ENCODE data around the gene RALGDS. TPM values are rescaled to one million over a fixed set of nuclear protein-coding genes. Genes with fewer than 3 reads are reported as not detected.
"Not testable (repeated sequence)": the region's sequence is repeated elsewhere in the genome, so short reads cannot be mapped to it uniquely, and the experiment has no call there.

Gene RALGDS
- polyA plus RNA-seq, 4 donors, result 33.0 to 49.0 (median 35.7) TPM

DNA sequence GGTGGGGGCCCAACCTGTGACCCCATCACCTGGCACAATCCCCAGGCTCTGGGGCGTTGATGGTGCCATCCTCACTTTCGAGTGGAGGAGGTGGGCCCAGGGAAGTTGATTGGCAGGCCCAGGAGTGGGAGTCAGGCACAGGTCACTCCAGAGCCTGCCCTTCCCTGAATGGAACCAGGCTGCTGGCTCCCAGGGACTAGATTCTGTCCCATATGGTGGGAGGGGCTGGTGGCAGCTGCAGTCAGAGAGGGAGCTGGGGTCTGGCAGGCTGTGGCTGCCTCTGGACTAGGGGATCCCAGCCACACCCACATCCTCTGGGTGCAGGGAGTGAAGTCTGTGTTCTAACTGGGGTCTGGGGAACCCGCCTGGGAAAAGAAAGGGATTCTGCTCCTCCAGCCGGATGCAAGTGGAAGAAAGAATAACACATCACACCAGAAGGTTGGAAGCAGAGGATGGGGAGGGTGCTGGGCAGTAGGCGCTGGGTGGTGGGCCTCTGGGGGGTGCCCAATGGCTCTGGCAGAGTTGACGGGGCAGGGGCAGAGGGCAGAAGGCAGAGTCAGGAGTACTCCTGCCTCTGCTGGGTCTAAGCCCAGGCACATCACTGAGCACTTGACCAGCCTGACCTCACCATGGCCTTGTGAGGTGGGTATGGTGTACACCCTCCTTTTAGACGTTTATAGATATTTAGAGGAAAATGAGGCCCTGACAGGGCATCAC, 33.5 kb downstream of the RALGDS start:
- Histone ChIP-seq H3K36me3 (ENCODE audit: control insufficient read depth in 3 of 3, insufficient read depth in 2 of 3, low read depth in 1 of 3, low read length in 3 of 3) (peaks cover 0 to 23% (median 0%) of the 10 kb centered on the region in 3 donors), H3K4me3 (ENCODE audit: low read depth in 1 of 3, low read length in 3 of 3) (no peak overlapping the region), H3K27ac (ENCODE audit: low read depth in 1 of 3, low read length in 2 of 3) (no peak overlapping the region), H3K27me3 (ENCODE audit: control insufficient read depth in 3 of 3, insufficient read depth in 3 of 3, low read length in 3 of 3) (no peaks in the 10 kb centered on the region), H3K9me3 (ENCODE audit: control insufficient read depth in 2 of 2, insufficient read depth in 1 of 2, low read depth in 1 of 2, low read length in 1 of 2) (no peaks in the 10 kb centered on the region), H3K4me1 (ENCODE audit: control insufficient read depth in 3 of 3, insufficient read depth in 2 of 3, low read depth in 1 of 3, low read length in 2 of 3) (peaks cover 0 to 17% (median 0%) of the 10 kb centered on the region in 3 donors)
- DNase-seq (no peak), FAIRE-seq (no peak)
- 61 to 67% (median 64%) methylated on average over 7 of the region's 7 CpGs for WGBS, 3 donors

DNA sequence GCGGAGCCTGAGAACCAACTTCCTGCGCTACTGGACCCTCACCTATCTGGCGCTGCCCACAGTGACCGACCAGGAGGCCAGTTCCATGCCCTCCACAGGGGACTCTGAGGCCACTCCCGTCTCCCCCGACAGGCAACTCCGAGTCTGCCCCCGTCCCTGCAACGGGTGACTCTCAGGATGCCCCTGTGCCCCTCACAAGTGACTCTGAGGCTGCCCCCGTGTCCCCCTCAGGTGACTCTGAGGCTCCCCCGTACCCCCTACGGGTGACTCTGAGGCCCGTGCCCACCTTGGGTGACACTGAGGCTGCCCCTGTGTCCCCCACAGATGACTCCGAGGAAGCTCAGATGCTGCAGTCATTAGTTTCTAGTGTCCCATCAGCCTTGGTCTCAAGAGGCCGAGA, 34.1 kb downstream of the RALGDS start:
- Histone ChIP-seq H3K36me3 (ENCODE audit: control insufficient read depth in 3 of 3, insufficient read depth in 2 of 3, low read depth in 1 of 3, low read length in 3 of 3) (peaks cover 0 to 23% (median 0%) of the 10 kb centered on the region in 3 donors), H3K4me1 (ENCODE audit: control insufficient read depth in 3 of 3, insufficient read depth in 2 of 3, low read depth in 1 of 3, low read length in 2 of 3) (peaks cover 0 to 19% (median 0%) of the 10 kb centered on the region in 3 donors), H3K9me3 (ENCODE audit: control insufficient read depth in 2 of 2, insufficient read depth in 1 of 2, low read depth in 1 of 2, low read length in 1 of 2) (no peaks in the 10 kb centered on the region), H3K4me3 (ENCODE audit: low read depth in 1 of 3, low read length in 3 of 3) (no peak overlapping the region), H3K27me3 (ENCODE audit: control insufficient read depth in 3 of 3, insufficient read depth in 3 of 3, low read length in 3 of 3) (no peaks in the 10 kb centered on the region), H3K27ac (ENCODE audit: low read depth in 1 of 3, low read length in 2 of 3) (no peak overlapping the region)
- DNase-seq (no peak), FAIRE-seq (no peak)
- WGBS, 3 donors, result 72 to 81% (median 80%) methylated on average over 12 to 15 of the region's 15 CpGs

DNA sequence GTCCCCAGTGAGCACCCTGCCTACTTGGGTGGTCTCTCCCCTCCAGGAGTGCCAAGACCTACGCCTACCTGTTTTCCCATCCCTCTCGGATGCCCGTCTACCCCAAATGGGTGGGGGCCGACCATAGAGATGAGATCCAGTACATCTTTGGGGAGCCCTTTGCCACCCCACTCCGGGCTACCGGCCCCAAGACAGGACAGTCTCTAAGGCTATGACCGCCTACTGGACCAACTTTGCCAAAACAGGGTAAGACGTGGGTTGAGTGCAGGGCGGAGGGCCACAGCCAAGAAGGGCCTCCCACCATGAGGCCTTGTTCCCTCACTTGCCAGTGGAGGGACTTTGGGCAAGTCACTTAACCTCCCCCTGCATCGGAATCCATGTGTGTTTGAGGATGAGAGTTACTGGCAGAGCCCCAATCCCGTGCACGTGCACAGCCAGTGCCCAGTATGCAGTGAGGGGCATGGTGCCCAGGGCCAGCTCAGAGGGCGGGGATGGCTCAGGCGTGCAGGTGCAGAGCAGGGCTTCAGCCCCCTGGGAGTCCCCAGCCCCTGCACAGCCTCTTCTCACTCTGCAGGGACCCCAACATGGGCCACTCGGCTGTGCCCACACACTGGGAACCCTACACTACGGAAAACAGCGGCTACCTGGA, 34.7 kb downstream of the RALGDS start:
- DNase-seq, result not testable (repeated sequence)

DNA sequence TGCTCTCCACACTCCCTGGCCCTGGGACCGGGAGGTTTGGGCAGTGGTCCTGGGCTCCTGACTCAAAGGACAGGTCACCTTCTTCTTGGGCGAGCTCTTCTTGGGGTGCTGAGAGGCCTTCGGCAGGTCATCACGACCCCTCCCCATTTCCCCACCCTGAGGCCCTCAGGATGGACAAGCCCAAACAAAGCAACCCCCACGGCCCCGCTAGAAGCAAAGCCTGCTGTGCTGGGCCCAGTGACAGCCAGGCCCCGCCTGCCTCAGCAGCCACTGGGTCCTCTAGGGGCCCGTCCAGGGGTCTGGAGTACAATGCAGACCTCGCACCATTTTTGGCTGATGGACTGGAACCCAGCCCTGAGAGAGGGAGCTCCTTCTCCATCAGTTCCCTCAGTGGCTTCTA, 37.4 kb downstream of the RALGDS start:
- H3K9me3 ChIP-seq (ENCODE audit: control insufficient read depth in 2 of 2, insufficient read depth in 1 of 2, low read depth in 1 of 2, low read length in 1 of 2); DNase-seq; H3K27ac ChIP-seq (ENCODE audit: low read depth in 1 of 3, low read length in 2 of 3); H3K27me3 ChIP-seq (ENCODE audit: control insufficient read depth in 3 of 3, insufficient read depth in 3 of 3, low read length in 3 of 3); H3K4me3 ChIP-seq (ENCODE audit: low read depth in 1 of 3, low read length in 3 of 3); FAIRE-seq: not testable (repeated sequence)
- WGBS, 3 donors, result 37 to 77% (median 55%) methylated on average over 4 to 9 of the region's 9 CpGs
- peaks cover 0 to 23% (median 0%) of the 10 kb centered on the region in 3 donors for H3K36me3 ChIP-seq (ENCODE audit: control insufficient read depth in 3 of 3, insufficient read depth in 2 of 3, low read depth in 1 of 3, low read length in 3 of 3)
- peaks cover 0 to 21% (median 2%) of the 10 kb centered on the region in 3 donors for H3K4me1 ChIP-seq (ENCODE audit: control insufficient read depth in 3 of 3, insufficient read depth in 2 of 3, low read depth in 1 of 3, low read length in 2 of 3)

More for the DNA sequence above, 34.7 kb downstream of the RALGDS start:
- not testable (repeated sequence) for FAIRE-seq; H3K9me3 ChIP-seq (ENCODE audit: control insufficient read depth in 2 of 2, insufficient read depth in 1 of 2, low read depth in 1 of 2, low read length in 1 of 2); H3K4me3 ChIP-seq (ENCODE audit: low read depth in 1 of 3, low read length in 3 of 3); H3K27me3 ChIP-seq (ENCODE audit: control insufficient read depth in 3 of 3, insufficient read depth in 3 of 3, low read length in 3 of 3); H3K27ac ChIP-seq (ENCODE audit: low read depth in 1 of 3, low read length in 2 of 3)
- peaks cover 0 to 20% (median 0%) of the 10 kb centered on the region in 3 donors for H3K4me1 ChIP-seq (ENCODE audit: control insufficient read depth in 3 of 3, insufficient read depth in 2 of 3, low read depth in 1 of 3, low read length in 2 of 3)
- 80 to 87% (median 83%) methylated on average over 10 to 17 of the region's 17 CpGs for WGBS, 3 donors
- H3K36me3 ChIP-seq (ENCODE audit: control insufficient read depth in 3 of 3, insufficient read depth in 2 of 3, low read depth in 1 of 3, low read length in 3 of 3), result peaks cover 0 to 23% (median 0%) of the 10 kb centered on the region in 3 donors

DNA sequence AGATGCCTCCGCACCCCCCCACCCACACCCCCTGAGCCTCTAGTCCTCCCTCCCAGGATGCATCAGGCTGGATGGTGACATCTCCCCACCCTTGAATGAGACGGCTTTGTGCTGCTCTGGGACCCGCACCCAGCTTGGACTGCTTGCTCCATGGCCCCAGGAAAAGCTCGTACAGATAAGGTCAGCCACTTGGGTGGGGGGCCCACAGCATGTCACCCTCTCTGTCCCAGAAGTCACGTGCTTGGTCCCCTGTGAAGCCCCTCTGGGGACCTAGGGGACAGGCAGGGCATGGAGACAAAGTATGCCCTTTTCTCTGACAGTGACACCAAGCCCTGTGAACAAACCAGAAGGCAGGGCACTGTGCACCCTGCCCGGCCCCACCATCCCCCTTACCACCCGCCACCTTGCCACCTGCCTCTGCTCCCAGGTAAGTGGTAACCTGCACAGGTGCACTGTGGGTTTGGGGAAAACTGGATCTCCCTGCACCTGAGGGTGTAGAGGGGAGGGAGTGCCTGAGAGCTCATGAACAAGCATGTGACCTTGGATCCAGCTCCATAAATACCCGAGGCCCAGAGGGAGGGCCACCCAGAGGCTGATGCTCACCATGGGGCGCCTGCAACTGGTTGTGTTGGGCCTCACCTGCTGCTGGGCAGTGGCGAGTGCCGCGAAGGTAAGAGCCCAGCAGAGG, 38.9 kb downstream of the RALGDS start:
- H3K36me3 ChIP-seq (ENCODE audit: control insufficient read depth in 3 of 3, insufficient read depth in 2 of 3, low read depth in 1 of 3, low read length in 3 of 3), result peaks cover 0 to 13% (median 0%) of the 10 kb centered on the region in 3 donors
- H3K4me3 ChIP-seq (ENCODE audit: low read depth in 1 of 3, low read length in 3 of 3), result peak overlapping the region in 1 of 3 donors; percentile 41
- H3K27ac ChIP-seq (ENCODE audit: low read depth in 1 of 3, low read length in 2 of 3), result peak overlapping the region; percentile 84 to 94 (median 91)
- peak in 1 of 2 donors; percentile 58 for DNase-seq
- not testable (repeated sequence) for H3K27me3 ChIP-seq (ENCODE audit: control insufficient read depth in 3 of 3, insufficient read depth in 3 of 3, low read length in 3 of 3); H3K9me3 ChIP-seq (ENCODE audit: control insufficient read depth in 2 of 2, insufficient read depth in 1 of 2, low read depth in 1 of 2, low read length in 1 of 2); FAIRE-seq
- H3K4me1 ChIP-seq (ENCODE audit: control insufficient read depth in 3 of 3, insufficient read depth in 2 of 3, low read depth in 1 of 3, low read length in 2 of 3), result peaks cover 0 to 29% (median 2%) of the 10 kb centered on the region in 3 donors
- WGBS, 3 donors, result 16 to 67% (median 22%) methylated on average over 5 to 10 of the region's 12 CpGs

DNA sequence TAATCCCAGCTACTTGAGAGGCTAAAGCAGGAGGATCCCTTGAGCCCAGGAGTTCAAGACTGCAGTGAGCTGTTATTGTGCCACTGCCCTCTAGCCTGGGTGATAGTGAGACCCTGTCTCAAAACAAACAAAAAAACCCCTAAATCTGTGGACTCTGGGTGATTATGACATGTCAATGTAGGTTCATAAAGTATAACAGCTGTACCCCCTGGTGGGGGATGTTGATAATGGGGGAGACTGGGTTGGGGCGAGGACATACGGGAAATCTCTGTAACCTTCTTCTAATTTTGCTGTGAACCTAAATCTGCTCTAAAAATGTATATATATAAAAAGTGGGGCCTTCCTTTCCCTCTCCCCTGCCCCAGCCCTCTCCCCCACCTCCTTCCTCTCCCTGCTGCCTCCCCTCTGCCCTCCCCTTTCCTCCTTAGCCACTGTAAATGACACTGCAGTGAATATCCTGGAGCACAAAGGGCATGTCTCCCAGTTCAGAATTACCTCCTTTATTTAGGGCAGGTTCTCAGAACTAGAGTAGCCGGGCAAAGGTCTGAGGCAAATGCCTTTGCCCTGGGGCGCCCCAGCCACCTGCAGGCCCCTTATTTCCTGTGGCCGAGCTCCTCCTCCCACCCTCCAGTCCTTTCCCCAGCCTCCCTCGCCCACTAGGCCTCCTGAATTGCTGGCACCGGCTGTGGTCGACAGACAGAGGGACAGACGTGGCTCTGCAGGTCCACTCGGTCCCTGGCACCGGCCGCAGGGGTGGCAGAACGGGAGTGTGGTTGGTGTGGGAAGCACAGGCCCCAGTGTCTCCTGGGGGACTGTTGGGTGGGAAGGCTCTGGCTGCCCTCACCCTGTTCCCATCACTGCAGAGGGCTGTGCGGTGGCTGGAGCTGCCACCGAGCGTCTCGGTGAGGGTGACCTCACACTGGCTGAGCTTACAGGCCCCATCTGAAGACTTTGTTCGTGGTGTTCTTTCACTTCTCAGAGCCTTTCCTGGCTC, 40.0 kb downstream of the RALGDS start:
- not testable (repeated sequence) for H3K27me3 ChIP-seq (ENCODE audit: control insufficient read depth in 3 of 3, insufficient read depth in 3 of 3, low read length in 3 of 3); FAIRE-seq; H3K9me3 ChIP-seq (ENCODE audit: control insufficient read depth in 2 of 2, insufficient read depth in 1 of 2, low read depth in 1 of 2, low read length in 1 of 2); H3K36me3 ChIP-seq (ENCODE audit: control insufficient read depth in 3 of 3, insufficient read depth in 2 of 3, low read depth in 1 of 3, low read length in 3 of 3)
- WGBS, 3 donors, result 12 to 43% (median 34%) methylated on average over 7 to 10 of the region's 18 CpGs
- peak overlapping the region; percentile 84 to 97 (median 91) for H3K27ac ChIP-seq (ENCODE audit: low read depth in 1 of 3, low read length in 2 of 3)
- DNase-seq, result peak; percentile 86 to 89
- H3K4me3 ChIP-seq (ENCODE audit: low read depth in 1 of 3, low read length in 3 of 3), result peak overlapping the region in 1 of 3 donors; percentile 41
- peaks cover 0 to 39% (median 2%) of the 10 kb centered on the region in 3 donors for H3K4me1 ChIP-seq (ENCODE audit: control insufficient read depth in 3 of 3, insufficient read depth in 2 of 3, low read depth in 1 of 3, low read length in 2 of 3)

DNA sequence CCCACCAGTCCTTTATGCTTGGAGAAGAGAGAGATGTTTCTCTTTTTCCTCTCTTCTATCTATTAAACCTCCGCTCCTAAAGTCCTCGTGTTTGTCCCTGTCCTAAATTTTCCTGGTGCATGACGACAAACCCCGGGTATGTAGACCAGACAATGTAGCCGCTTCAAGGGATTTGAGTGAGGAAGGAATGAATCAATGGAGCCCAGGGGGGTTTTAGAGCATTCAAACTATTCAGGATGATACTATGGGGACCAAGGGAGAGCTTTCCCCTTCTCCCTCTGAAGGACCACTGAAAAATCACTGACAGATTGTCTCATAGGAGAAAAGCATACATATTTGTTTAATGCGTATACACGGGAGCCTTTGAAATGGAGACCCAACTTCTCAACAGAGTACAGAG, 40.9 kb downstream of the RALGDS start:
- DNase-seq, result no peak
- Histone ChIP-seq H3K27me3 (ENCODE audit: control insufficient read depth in 3 of 3, insufficient read depth in 3 of 3, low read length in 3 of 3) (no peaks in the 10 kb centered on the region), H3K4me3 (ENCODE audit: low read depth in 1 of 3, low read length in 3 of 3) (no peak overlapping the region), H3K4me1 (ENCODE audit: control insufficient read depth in 3 of 3, insufficient read depth in 2 of 3, low read depth in 1 of 3, low read length in 2 of 3) (peaks cover 0 to 48% (median 2%) of the 10 kb centered on the region in 3 donors), H3K9me3 (ENCODE audit: control insufficient read depth in 2 of 2, insufficient read depth in 1 of 2, low read depth in 1 of 2, low read length in 1 of 2) (no peaks in the 10 kb centered on the region), H3K27ac (ENCODE audit: low read depth in 1 of 3, low read length in 2 of 3) (peak overlapping the region in 1 of 3 donors; percentile 97), H3K36me3 (ENCODE audit: control insufficient read depth in 3 of 3, insufficient read depth in 2 of 3, low read depth in 1 of 3, low read length in 3 of 3) (peaks cover 0 to 2% (median 0%) of the 10 kb centered on the region in 3 donors)
- no peak for FAIRE-seq
- 78 to 87% (median 86%) methylated on average over 7 of the region's 7 CpGs for WGBS, 3 donors
